Astrocyte of the spinal cord (primary cell): Measurements from ENCODE around the gene STXBP2.

Experiments
- DNase-seq: peaks from one replicate; pipeline ENCODE4 v3.0.0; 2011; ENCODE audit warnings: low read depth, low spot score
- H3K4me3 ChIP-seq: 2 replicates; pipeline ENCODE4 v1.5.1; 2011; ENCODE audit warnings: low read depth, mild to moderate bottlenecking, low read length, moderate library complexity
- CTCF ChIP-seq: IDR thresholded peaks from 2 replicates; pipeline ENCODE4 v1.5.1; 2012; ENCODE audit warnings: low read depth, mild to moderate bottlenecking, low read length, inconsistent platforms
- in situ Hi-C: cut with HindIII; loops from 2 replicates; pipeline ENCODE4 v1.10.0; 2017; ENCODE audit warnings: low sequenced_read_pairs

STXBP2 gene

GRCh38 chr19:7662657-7663056, 25.7 kb downstream of the STXBP2 start:
- no peak for TF ChIP-seq CTCF
- H3K4me3 ChIP-seq: no peak overlapping the region
- in situ Hi-C loops: no loop called here
- no peak for DNase-seq

- no peak for TF ChIP-seq CTCF
- H3K4me3 ChIP-seq: no peak overlapping the region
- in situ Hi-C loops: no loop called here
- DNase-seq: no peak
Observed at GRCh38 chr19:7663706-7664105, 26.8 kb downstream of the STXBP2 start.

- TF ChIP-seq CTCF: no peak
- in situ Hi-C loops: no loop called here
- no peak for DNase-seq
- no peak overlapping the region for H3K4me3 ChIP-seq
Observed at GRCh38 chr19:7665076-7665475, 28.2 kb downstream of the STXBP2 start.

GRCh38 chr19:7668842-7669241, 31.9 kb downstream of the STXBP2 start, which contains the start of gene RETN:
RETN (plus strand) TSS chr19:7669049; CDS start chr19:7669327, 278 bp downstream.
- no peak within 1 kb of the TSS for H3K4me3 ChIP-seq
- DNase-seq: no peak
- in situ Hi-C loops: no loop called here
- TF ChIP-seq CTCF: no peak

GRCh38 chr19:7669641-7670040, 32.7 kb downstream of the STXBP2 start:
- no peak for DNase-seq
- H3K4me3 ChIP-seq: no peak overlapping the region
- in situ Hi-C loops: no loop called here
- no peak for TF ChIP-seq CTCF

GRCh38 chr19:7670150-7670783, 33.4 kb downstream of the STXBP2 start:
- in situ Hi-C loops: no loop called here
- no peak for TF ChIP-seq CTCF
- no peak for DNase-seq
- no peak overlapping the region for H3K4me3 ChIP-seq

GRCh38 chr19:7670790-7671189, 33.9 kb downstream of the STXBP2 start:
- no peak overlapping the region for H3K4me3 ChIP-seq
- in situ Hi-C loops: no loop called here

More at GRCh38 chr19:7670790-7671189, 33.9 kb downstream of the STXBP2 start:
- no peak for DNase-seq
- TF ChIP-seq CTCF: no peak
